Dermis microvascular lymphatic vessel endothelial cell (primary cell): ENCODE results near the gene FAM228A. TPM values are rescaled to one million over a fixed set of nuclear protein-coding genes. Genes with fewer than 3 reads are reported as not detected.
"Not testable (repeated sequence)": the region's sequence is repeated elsewhere in the genome, so short reads cannot be mapped to it uniquely, and the experiment has no call there.

Experiments
- DNase-seq, 2 donors: peaks; one replicate each; pipeline versions ENCODE4 v3.0.0 to v3.0.0-alpha.2; 2010; ENCODE audit warnings: low read depth in 2 of 2
- total RNA-seq: library from RNA; depleted of rRNA; stranded (reverse); fragments of >200 nt; gene quantifications from 2 replicates; pipeline ENCODE4 v1.2.1, GENCODE V29; 2014

The FAM228A gene
- 0.13 TPM in 2 replicates for total RNA-seq

DNA sequence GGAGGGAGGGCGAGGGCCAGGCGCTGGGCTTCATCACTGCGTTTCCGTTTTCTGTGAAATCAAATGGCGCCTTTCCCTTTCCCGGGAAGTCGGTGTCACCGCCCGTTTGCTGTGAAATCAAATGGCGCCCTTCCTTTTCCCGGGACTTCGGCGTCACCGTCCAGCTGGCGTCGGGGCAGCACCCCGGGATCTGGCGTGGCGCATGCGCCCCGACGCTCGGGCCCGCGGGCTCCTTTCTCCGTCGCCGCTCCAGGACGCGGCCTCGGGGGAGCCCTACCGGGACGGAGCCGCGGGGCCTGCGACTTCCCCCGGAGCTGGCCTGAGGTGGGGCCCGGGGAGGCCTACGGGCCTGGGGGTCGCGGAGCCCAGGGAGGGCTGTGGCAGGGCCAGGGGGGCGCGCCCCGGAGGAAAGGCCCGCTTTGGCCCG, at the start of gene FAM228A:
FAM228A (plus strand) TSS at position 203 of the 427 bp plus-strand sequence. CDS start 428 bp downstream, outside the sequence.
- no peak for DNase-seq

DNA sequence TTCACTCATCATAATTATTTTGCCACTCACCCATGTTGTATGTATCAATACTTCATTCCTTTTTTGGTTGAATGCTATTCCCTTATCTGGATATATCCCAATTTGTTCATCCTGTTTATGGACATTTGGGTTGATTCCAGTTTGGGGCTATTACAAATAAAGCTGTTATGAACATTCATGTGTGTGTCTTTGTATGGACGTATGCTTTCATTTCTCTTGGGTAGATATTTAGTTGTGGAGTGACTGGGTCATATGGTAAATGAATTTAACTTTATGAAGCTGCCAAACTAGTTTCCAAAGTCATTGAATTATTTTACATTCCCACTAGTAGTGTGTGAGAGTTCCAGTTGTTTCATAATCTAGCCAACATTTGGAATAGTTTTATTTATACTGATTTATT, 48.9 kb upstream of the FAM228A start:
- DNase-seq, result no peak

DNA sequence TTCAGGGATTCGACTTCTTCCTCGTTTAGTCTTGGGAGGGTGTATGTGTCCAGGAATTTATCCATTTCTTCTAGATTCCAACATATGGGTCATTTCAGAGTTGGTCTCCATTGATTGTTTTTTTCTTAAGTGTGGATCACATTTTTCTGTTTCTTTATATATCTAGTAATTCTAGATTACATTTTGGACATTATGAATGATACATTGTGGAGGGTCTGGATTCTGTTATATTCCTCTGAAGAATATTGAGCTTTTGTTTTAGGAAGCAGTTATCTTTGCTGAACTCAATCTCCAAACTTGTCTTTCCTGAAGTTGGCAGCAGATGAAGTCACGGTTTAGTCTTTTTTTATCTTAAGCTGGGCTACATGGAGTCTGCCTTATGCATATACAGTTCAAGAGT, 42.3 kb upstream of the FAM228A start:
- no peak for DNase-seq

DNA sequence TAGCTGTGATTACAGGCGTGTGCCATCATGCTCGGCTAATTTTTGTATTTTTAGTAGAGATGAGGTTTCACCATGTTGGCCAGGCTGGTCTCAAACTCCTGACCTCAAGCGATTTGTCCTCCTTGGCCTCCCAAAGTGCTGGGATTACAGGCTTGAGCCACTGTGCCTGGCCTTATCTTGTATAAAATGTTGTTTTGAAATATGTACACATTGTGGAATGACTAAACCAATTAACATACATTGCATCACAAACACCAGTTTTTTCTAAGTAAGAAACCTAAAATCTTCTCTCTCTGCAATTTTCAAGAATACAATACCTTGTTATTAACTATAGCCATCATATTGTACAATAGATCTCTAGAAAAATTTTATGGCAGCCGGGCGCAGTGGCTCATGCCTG, 34.5 kb upstream of the FAM228A start:
- not testable (repeated sequence) for DNase-seq

DNA sequence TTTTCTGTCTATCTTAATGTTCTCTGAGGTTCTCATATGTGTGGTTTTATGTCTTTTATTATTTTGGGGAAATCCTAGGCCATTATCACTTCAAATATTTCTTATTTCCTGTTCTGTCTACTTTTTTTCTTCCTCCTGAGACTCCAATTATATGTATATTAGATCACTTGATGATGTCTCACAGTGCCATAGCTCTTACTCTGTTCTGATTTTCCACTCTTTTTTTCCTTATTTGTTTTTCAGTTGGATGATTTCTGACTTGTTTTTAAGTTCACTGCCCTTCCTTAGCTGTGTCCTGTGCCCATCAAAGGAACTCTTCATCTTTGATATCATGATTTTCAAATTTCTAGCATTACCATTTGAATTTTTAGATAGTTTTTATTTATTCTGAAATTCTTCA, 27.5 kb upstream of the FAM228A start:
- no peak for DNase-seq

DNA sequence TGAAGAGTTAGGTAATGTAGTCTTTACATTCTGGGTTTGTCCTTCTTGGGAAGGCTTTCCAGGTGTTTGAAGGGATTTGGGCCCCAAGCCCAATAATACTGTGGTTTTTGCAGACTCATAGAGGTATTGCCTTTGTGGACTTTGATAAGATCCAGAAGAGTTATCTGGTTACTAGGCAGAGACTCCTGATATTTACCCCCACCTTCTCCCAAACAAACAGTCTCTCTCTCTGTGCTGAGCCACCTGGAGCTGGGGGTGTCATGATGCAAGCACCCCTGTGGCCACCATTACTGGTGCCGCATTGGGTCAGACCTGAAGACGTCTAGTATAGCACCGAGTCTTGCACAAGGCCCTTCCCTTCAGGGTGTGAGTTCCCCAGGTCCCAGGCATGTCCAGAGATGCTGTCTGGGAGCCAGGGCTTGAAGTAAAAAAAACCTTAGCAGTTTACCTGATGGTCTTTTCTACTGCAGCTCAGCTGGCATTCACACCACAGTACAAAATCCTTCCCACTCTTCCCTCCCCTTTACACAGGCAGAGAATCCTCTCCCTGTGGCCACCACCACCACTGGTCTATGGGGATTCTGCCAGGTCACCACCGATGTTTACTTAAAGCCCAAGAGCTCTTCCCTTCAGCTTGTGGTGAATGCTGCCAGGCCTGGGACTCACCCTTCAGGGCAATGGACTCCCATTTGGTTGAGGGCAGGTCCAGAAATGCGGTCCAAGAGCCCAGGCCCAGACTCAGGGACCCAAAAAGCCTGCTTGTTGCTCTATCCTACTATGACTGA, 22.2 kb upstream of the FAM228A start:
- DNase-seq, result no peak

DNA sequence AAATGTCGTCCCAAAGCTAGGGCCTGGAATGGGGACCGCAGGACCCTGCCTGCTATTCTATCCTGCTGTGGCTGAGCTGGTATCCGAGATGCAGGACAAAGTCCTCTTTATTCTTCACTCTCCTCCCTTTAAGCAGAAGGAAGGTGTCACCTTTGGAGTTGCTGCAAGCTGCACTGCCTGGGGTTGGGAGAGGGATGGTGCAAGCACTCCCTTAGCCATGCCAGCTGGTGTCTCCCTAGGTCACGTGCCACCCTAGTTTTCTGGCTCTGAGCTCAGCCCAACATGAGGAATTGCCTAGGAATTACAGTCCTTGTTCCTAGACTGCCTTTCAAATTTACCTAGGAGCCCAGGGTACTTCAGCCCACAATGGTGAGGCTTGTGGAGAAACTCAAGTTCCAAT, 21.4 kb upstream of the FAM228A start:
- no peak for DNase-seq

DNA sequence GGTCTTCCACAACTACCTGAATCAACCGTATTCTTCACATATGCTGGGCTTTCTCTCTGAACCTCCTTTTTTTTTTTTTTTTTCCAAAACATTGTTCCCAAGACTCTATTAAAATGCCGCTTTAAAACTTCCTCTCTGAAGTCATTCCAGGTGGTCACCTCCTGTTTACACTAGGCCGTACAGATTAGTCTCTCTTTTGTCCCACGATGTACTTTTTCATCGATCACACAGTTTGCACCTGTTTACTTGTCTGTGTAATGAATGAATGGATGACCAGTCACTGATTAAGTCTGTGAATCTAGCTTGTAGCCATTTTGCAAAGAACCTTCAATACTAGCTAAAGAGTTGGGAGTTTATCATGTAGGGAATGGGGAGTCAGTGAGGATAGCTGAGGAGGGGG, 16.7 kb upstream of the FAM228A start:
- DNase-seq, result no peak

DNA sequence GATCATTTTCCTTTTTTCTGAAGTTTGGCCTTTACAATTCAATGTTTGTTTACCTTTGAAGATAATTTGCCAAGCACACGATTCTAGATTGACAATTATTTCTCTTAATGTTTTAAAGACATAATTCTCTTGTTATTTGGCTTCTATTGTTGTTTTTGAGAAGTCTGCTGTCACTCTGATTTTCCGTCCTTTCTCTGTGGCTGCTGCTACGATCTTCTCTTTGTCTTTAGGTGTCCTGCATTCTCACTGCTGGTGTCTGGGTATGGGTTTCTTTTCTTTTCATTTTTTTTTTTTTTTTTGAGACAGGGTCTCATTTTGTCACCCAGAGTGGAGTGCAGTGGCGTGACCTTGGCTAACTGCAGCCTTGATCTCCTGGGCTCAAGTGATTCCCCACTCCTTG, 15.1 kb upstream of the FAM228A start:
- no peak for DNase-seq

DNA sequence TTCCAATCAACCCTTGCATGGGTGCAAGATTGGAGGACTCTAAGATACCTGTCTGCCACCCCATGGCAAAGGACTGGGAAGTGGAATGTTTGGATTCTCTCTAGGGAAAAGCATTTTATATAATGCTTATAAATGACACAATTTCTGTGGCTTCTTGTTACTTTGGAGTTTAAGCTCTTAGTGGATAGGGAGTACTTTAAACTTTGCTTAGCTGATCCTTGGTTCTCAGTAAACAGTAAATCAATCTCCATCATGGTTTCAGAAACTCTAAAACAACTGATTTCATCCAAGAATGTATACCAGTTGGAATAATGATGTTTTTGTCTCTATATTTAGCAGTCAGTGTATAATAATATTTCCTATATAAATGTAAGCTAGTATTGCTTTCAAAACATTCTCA, 14.1 kb upstream of the FAM228A start:
- DNase-seq, result no peak

DNA sequence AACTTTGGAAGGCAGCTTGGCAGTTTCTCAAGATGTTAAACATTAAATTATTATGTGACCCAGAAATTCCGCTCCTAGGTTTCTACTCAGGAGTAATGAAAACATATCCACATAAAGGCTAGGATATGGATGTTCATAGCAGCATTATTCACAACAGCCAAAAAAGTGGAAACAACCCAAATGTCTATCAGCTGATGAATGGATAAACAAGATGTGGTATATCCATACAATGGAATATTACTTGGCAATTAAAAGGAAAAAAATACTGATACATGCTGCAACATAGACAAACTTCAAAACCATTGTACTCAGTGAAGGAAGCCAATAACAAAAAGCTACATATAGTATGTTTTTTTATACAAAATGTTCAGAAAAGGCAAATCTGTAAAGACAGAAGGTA, 12.4 kb upstream of the FAM228A start:
- no peak for DNase-seq

DNA sequence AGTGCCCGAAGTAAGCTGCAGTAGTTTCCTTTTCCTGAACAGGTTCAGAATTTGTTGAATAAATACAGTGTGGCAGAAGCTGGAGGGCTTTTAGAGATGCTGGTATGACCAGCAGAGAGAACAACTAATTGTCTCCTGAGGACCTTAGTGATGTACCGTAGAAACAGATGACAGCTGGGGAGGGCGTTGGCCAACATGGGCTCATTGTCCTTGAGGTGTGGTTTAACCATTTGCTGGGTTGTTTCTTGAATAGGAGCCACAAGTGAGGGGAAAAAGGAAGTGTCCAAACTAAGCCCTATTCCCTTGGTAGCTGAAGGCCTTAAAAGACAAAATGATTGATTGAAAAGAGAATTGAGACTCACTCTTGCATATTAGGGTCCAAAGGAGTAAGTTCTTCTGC, 11.7 kb upstream of the FAM228A start:
- DNase-seq, result no peak

DNA sequence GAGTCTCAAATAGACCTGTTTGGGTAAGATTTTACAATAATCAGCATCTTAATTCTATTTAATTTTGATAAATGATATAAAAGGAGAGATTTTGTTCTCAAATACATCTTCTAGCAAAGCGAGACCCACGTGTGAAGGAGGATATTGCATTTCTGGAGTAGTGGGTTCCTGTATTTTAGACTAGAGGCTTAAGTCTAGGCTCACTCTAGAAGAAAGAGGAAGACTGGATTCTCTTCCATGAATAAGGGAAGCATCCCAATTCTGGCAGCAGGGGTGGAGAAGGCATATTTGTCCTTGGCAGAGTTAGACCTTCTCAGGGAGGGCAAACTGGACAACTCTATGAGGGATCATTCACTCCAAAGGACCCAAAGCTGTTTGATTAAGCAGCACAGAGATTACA, 11.3 kb upstream of the FAM228A start:
- no peak for DNase-seq

DNA sequence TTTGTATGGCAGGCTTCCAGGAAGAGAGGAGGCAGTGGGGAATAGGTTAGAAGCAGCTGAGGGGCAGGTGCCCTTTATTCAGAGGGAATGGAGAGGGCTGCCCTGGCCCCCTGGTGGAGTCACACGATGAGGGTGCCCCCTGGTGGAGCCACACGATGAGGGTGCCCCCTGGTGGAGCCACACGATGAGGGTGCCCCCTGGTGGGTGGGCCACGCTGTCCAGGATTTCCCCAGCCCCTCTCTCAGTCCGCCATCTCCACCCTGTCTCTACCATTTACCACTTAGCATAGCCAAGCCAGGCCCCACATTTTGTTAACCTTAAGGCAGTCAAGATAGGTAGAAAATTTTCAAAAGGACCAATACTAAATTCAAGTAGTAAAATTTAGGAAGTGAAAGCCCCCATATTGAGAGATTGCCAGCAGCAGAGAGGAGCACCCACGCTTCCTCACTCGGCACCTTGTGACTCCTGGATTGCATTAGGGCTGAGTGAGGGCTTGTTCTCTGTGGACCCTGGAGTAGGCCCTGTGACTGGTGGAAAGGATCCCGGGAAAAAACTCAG, 10.4 kb upstream of the FAM228A start:
- DNase-seq, result peak; percentile 7 to 53

DNA sequence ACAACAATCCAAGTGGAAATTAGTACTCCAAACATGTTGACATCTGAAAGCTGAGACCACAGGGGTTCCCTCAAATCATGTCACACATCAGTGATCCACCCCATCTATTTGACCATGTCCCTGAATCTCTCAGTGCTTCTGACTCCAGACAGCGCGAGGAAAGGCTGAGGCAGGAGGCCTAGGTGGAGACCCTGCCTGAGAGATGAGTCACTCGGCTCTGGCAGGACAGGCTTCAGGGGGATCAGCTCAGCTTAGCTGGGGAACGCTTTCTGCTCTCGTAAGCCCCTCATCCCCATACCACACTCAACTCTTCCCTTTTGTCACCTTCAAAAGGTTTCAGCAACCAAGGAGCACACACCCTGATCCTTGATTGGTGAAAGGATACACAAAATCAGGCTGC, 5.8 kb upstream of the FAM228A start:
- DNase-seq, result no peak

DNA sequence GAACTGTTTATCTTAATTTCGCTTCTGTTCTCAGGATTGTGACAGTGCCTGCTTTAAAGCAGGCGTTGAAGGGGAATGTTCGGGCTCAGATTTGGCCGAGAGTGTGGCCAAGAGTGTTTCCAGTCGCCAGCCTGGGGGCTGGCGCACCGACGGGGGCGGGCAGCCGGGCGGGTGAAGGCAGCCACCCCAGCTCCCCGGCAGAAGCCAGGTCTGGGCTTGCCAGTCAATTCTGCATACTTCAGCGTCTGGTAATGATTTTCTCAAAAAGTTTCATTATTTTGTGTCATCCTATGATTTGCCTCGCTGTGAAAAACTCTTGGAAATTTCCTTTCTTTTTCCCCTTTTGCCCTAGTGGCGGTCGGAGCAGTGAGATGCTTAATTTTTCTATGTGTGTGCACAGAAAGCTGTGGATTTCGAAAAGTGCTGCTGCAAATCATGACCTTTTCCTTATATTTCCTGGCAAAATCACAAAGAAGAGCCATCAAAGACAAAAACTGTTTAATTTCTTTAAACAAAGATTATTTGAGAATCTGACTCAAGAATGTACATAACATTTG, 856 bp downstream of the FAM228A start:
- no peak for DNase-seq

DNA sequence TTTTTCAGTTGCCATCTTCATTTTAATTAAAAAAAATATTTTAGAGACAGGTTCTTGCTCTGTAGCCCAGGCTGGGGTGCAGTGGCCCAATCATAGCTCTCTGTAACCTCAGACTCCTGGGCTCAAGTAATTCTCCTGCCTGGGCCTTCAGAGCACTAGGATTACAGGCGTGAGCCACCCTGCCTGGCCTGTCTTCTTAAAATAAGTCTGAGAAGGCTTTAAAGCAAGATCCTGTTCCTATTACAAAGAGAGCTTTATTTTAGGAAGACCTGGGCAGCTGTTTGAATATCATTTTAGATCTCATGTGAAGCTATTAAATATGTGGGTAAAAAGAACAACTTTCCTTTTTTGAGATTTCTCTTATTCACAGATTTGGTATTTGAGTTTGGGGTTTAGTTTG, 1.5 kb downstream of the FAM228A start:
- DNase-seq, result no peak

DNA sequence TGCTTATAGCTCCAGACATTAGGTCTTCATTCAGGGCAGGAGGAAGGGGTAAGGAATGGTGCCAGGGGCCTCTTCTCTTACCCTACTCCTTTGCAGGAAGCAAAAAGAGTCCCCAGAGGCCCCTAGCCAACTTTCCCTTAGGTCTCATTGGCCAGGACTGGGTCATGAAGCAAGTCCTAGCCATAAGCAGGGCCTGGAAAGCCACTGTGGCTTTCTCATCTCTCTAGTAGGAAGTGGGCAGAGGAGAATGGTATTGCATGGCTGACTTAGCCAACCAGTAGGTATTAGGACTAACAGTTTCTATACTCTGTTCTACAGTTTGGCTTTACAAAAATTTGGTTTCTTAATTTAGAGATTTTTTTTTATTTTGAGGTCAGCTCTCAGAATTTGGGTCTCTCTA, 4.8 kb downstream of the FAM228A start:
- DNase-seq, result no peak

DNA sequence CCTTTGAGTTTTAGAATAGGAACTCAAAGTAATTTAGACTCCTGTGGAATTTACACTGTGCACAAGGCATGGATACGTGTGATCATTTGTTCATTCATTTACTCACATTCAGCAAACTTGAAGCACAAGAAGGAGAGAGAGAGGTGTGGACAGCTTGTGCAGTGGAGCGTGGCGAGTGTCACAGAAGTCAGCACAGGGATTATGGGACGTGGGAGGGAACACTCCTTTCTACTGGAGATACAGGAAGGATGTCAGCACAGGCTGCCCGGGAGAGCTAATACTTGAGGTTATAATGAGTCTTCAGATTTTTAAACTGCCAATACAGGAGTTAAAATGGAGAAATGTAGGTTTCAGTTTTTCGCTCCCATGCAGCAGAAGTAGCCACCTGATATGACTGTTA, 7.0 kb downstream of the FAM228A start:
- DNase-seq, result no peak

DNA sequence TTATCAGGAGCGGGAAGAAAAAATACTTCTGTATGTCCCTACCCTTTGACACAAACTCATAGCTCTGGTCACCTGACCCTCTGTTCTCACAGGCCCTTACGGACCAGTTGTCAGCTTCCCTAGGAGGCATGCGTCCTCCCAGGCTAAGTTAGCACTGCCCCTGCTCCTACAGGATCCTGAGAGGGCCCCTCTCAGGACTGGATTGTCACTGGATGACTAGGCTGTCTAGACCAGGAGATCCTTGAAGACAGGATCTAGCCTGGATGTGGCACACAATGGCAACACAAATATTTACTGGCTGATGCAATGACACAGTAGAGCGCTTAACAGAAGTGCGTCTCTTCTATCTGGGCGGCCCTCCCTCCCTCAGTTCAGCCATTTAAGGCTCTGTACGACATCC, 7.7 kb downstream of the FAM228A start:
- DNase-seq, result no peak

DNA sequence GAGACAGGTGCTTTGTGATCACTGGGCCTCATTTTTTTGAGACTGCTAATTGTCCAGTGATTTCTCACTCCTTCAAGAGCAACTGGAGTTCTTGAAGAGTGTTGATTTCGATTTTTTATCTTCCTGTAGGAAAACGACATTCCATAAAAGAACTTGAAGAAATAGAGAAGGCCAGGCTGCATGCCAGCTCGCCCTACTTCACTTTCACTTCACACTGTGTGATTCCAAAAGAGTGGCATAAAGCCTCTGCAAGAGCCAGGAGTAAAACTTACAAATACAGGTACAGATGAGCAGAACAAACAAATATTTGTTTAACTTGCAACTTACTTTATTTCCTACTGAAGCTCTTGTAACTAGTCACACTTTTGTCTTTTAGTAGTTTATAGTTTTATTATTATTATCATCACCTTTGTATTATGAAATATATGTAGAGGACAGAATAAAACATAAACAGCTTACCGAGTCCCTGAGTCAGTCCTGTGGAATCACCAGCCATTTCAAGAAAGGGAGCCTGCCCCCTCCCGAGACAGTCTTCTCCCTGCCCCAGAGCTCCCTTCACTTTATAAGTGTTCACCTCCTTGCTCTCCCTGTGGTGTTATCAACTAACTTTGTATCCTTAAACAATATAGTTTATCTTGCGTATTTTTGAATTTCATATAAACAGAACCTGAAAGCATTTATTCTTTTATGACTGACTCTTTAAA, 8.7 kb downstream of the FAM228A start:
- DNase-seq, result no peak

DNA sequence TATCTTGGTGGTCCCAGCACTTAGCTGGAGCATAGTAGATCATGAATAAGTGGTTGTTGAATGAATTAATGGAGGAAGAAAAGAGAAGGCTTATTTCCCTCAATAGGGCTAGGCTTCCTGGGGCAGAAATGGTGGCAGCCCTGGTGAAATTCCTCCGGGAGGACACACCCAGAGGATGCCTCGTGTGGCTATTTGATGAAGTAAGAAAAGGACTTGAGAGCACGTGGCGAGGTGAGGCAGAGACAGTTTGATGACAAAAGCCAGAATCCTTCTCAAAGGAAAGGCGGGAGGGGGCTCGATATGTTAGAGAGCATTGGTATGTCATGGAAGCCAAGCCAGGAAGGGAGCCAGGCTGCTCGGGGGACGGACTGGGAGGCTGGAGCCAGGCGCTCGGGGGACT, 14.7 kb downstream of the FAM228A start:
- DNase-seq, result no peak

DNA sequence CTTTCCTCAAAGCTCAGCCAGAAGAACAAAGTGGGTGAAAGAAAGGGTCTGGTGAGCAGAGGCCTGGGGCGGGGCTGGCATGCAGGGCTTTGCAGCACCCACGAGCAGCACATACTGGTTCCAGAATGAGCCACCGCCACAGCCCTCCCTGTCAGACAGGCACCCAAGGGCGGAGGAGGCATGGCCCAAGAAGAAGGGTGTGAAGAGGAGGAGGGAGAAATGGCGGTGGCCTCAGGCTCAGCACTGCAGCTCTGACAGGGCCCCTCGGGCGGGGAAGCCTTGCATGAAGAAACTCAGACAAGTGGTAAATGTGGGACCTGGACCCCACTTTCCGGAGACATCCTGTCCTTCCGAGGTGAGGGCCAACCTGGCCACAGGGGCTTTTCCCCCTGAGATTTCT, 15.7 kb downstream of the FAM228A start:
- no peak for DNase-seq
